DND-41 (cell line): ENCODE results near the gene POU3F1.

Experiments used
- ATAC-seq: fragments of 200-7000 bp; cut with Tn5 transposase; 3 replicates; pipeline ENCODE4 v1.9.1; 2021; ENCODE audit warnings: low read depth; ENCODE audit not compliant: insufficient read depth
- DNase-seq: peaks from one replicate; pipeline ENCODE4 v3.0.0-alpha.2; 2020
- H2AFZ ChIP-seq: 2 replicates; pipeline ENCODE4 v1.6.0; 2012; ENCODE audit warnings: low read depth, low read length
- H3K27ac ChIP-seq: 2 replicates; pipeline ENCODE4 v1.5.1; 2012; ENCODE audit warnings: low read length, inconsistent platforms
- H3K27me3 ChIP-seq: fragments of 200-600 bp; sonication (generic); 2 replicates; pipeline ENCODE4 v1.6.0; 2012; ENCODE audit warnings: low read length, mild to moderate bottlenecking, inconsistent platforms; ENCODE audit not compliant: insufficient read depth, poor library complexity
- H3K36me3 ChIP-seq: 2 replicates; pipeline ENCODE4 v1.5.1; 2012; ENCODE audit warnings: low read length, inconsistent platforms; ENCODE audit not compliant: insufficient read depth
- H3K4me1 ChIP-seq: 2 replicates; pipeline ENCODE4 v1.5.1; 2012; ENCODE audit warnings: mild to moderate bottlenecking, low read length; ENCODE audit not compliant: insufficient read depth
- H3K4me2 ChIP-seq: 2 replicates; pipeline ENCODE4 v1.6.0; 2012; ENCODE audit warnings: mild to moderate bottlenecking, moderate library complexity, low read length, inconsistent platforms; ENCODE audit not compliant: insufficient read depth
- H3K4me3 ChIP-seq, 2 experiments: fragments of 200-600 bp in 1 of 2; shearing (Covaris generic) in 1 of 2; 2 replicates each; pipeline ENCODE4 v1.5.1; 2012 to 2016; ENCODE audit warnings: inconsistent platforms in 2 of 2, low read length in 2 of 2, mild to moderate bottlenecking in 2 of 2, low read depth in 1 of 2, moderate library complexity in 1 of 2
- H3K79me2 ChIP-seq: 2 replicates; pipeline ENCODE4 v1.6.0; 2012; ENCODE audit warnings: low read length, inconsistent platforms; ENCODE audit not compliant: insufficient read depth
- H3K9ac ChIP-seq: 2 replicates; pipeline ENCODE4 v1.6.0; 2012; ENCODE audit warnings: low read depth, mild to moderate bottlenecking, inconsistent platforms, low read length, moderate library complexity
- H3K9me3 ChIP-seq: 2 replicates; pipeline ENCODE4 v1.5.1; 2012; ENCODE audit warnings: low read length, moderate library complexity, mild to moderate bottlenecking, inconsistent platforms; ENCODE audit not compliant: insufficient read depth, severe bottlenecking
- H4K20me1 ChIP-seq: 2 replicates; pipeline ENCODE4 v1.6.0; 2012; ENCODE audit warnings: low read length; ENCODE audit not compliant: insufficient read depth
- EZH2 ChIP-seq: IDR thresholded peaks from 3 replicates; pipeline ENCODE4 v1.6.1; 2012; ENCODE audit warnings: borderline replicate concordance, low read depth, mild to moderate bottlenecking, moderate library complexity, low read length, inconsistent platforms; ENCODE audit not compliant: severe bottlenecking
- TF ChIP-seq, protein P1 (sequence below): IDR thresholded peaks from 2 replicates; pipeline ENCODE4 v1.5.1; 2012; ENCODE audit warnings: borderline replicate concordance, low read length, moderate library complexity, mild to moderate bottlenecking; ENCODE audit not compliant: poor library complexity, severe bottlenecking; ENCODE audit errors: extremely low read depth

Gene POU3F1

GRCh38 chr1:38089712-38090360, 43.2 kb upstream of the POU3F1 start:
- ATAC-seq: no peak
- Histone ChIP-seq H3K27ac (no peak overlapping the region), H3K27me3 (peaks cover 6% of the 10 kb centered on the region), H2AFZ (no peak overlapping the region), H3K4me2 (no peak overlapping the region), H3K79me2 (no peaks in the 10 kb centered on the region), H3K9ac (no peak overlapping the region), H3K4me3 (no peak overlapping the region), H3K9me3 (no peaks in the 10 kb centered on the region), H4K20me1 (no peaks in the 10 kb centered on the region), H3K36me3 (no peaks in the 10 kb centered on the region), H3K4me1 (no peaks in the 10 kb centered on the region)
- TF ChIP-seq, protein P1, sequence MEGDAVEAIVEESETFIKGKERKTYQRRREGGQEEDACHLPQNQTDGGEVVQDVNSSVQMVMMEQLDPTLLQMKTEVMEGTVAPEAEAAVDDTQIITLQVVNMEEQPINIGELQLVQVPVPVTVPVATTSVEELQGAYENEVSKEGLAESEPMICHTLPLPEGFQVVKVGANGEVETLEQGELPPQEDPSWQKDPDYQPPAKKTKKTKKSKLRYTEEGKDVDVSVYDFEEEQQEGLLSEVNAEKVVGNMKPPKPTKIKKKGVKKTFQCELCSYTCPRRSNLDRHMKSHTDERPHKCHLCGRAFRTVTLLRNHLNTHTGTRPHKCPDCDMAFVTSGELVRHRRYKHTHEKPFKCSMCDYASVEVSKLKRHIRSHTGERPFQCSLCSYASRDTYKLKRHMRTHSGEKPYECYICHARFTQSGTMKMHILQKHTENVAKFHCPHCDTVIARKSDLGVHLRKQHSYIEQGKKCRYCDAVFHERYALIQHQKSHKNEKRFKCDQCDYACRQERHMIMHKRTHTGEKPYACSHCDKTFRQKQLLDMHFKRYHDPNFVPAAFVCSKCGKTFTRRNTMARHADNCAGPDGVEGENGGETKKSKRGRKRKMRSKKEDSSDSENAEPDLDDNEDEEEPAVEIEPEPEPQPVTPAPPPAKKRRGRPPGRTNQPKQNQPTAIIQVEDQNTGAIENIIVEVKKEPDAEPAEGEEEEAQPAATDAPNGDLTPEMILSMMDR: no peak
- no peak for DNase-seq

DNA sequence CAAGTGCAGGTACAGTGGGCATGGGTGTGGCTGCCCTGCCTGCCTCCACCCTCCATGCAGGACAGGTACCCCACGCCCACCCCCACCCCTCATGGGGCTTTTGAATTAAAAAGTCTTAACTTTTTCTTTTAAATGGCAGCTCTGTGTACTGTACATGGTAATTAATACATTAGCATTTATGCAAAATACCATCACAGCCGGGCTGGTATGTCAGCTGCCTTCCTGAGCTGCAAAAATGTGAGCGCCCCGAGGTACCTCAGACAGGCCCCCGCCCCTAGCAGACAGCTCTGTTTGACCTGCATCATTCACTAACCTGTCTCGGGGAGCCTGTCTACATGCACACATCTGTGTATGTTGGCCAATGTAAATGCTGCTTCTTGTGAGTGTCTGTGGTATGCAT, 42.2 kb upstream of the POU3F1 start:
- Histone ChIP-seq H3K79me2 (no peaks in the 10 kb centered on the region), H3K4me2 (no peak overlapping the region), H4K20me1 (peaks cover 6% of the 10 kb centered on the region; the same call in 1 of the 2 replicates), H3K9ac (no peak overlapping the region), H3K36me3 (no peaks in the 10 kb centered on the region), H3K4me3 (no peak overlapping the region), H2AFZ (no peak overlapping the region), H3K9me3 (no peaks in the 10 kb centered on the region), H3K4me1 (no peaks in the 10 kb centered on the region), H3K27me3 (peaks cover 6% of the 10 kb centered on the region), H3K27ac (no peak overlapping the region)
- TF ChIP-seq, protein P1: no peak
- no peak for TF ChIP-seq EZH2
- no peak for ATAC-seq
- DNase-seq: no peak

GRCh38 chr1:38088366-38088765, 41.8 kb upstream of the POU3F1 start:
- Histone ChIP-seq H3K4me3 (no peak overlapping the region), H3K9ac (no peak overlapping the region), H3K36me3 (no peaks in the 10 kb centered on the region), H3K79me2 (no peaks in the 10 kb centered on the region), H4K20me1 (peaks cover 6% of the 10 kb centered on the region; the same call in 1 of the 2 replicates), H3K4me1 (no peaks in the 10 kb centered on the region), H3K27ac (no peak overlapping the region), H3K4me2 (no peak overlapping the region), H3K9me3 (no peaks in the 10 kb centered on the region), H3K27me3 (peaks cover 6% of the 10 kb centered on the region), H2AFZ (no peak overlapping the region)
- TF ChIP-seq, protein P1: no peak
- no peak for TF ChIP-seq EZH2
- 0 out of 3 replicates have a peak, but pooled peaks have one; percentile 31 for ATAC-seq
- no peak for DNase-seq
